ENCODE results near the gene CCDC192.
"Not testable (repeated sequence)": the region's sequence is repeated elsewhere in the genome, so short reads cannot be mapped to it uniquely, and the experiment has no call there.

CCDC192 gene

DNA sequence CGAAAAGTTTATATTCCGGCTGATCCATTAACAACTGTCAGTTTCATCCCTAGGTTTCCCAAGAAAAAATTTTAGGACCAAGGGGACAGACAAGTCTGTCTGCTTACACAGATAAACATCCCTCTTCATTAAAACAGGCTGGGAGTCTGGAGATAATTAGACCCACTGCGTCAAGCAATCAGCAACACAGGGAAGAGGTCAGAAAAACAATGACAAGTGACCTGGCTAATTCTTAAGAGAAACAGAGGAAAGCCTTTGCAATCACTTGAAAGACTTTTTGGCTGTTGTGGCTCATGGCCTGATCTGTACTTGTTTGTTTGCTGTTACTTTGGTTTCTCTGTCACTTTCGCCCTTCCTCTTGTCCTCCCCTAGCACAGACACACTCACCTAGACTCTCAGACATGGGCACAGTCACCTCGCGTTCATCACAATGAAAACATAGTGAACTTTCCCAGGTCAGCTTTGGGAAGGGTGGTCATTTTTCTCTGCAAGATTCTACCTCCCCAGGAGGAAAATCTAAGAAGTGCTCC, 2.9 kb upstream of the CCDC192 start:
- no peak for DNase-seq

DNA sequence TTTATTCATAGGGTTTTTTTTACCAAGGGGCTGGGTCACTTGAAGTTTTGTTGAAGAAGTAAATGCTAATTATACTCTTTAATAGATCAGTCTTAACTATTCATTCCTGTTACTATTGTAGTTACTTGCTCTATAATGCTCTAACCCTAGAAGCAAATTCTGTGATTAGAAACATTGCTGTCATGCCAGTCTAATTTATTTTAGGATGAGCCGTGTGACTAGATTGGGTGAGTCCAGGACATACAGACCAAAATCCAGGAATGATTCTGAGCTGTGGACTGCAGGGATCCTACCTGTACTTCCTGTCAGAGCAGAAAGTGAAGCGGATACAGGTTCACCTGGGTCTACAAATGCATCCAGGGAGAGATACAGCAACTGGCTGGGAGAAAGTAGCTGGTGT, 757 bp upstream of the CCDC192 start:
- DNase-seq, result no peak

- peak; percentile 88 for DNase-seq
Observed at GRCh38 chr5:127705120-127705892, 2.1 kb downstream of the CCDC192 start.

GRCh38 chr5:127706691-127707090, 3.5 kb downstream of the CCDC192 start:
- no peak for DNase-seq

GRCh38 chr5:127707209-127707608, 4.0 kb downstream of the CCDC192 start:
- DNase-seq, result no peak

DNA sequence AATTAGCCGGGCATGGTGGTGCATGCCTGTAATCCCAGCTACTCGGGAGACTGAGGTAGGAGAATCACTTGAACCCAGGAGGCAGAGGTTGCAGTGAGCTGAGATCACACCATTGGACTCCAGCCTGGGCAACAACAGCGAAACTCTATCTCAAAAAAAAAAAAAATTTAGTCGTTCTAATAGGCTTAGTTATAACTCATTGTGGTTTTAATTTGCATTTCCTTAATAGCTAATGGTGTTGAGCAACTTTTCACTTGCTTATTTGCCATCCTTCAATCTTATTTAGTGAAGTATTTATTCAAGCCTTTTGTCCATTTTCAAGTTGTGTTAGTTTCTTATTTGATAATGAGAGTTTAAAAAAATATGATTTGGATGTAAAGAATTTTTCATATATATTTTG, 9.9 kb downstream of the CCDC192 start:
- not testable (repeated sequence) for DNase-seq

DNA sequence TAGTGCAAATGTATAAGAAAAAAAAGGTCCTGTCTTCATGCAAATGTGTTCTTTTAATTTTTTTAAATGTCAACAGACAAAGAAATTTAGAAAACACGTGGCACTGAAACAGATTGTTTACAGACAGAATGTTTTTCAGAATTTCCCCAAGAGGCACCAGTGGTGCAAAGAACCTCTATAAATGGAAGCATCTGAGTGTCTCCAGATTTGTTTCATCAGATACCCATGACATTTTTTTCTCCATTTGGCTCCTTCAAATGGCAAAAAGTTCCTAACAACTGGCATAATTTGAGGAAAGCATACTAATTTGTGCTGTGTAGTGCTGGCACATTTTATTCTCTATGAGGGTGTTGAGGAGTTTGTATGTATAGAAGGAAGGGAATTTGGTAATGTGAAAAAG, 15.0 kb downstream of the CCDC192 start:
- DNase-seq, result no peak

DNA sequence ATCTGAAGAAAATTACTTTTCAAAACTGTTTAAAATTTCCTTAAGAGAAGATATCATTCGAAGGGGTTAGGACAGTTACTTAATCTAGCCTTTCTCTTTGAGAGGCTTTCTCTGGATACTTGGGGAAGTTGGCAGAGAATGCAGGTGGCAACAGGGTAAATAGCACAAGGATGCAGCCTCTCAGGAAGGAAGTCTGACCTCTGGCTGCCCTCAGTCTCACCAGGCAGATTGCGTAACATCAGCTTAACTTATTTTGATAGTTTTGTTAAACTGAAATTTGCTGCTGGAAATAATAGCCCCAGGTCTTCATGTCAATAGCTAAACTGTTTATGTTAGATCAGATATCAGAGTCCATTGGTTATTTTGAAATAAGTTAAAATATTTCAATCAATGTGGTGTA, 20.4 kb downstream of the CCDC192 start:
- peak; percentile 8 for DNase-seq

- DNase-seq, result no peak
Observed at GRCh38 chr5:127725673-127726072, 22.5 kb downstream of the CCDC192 start.

DNA sequence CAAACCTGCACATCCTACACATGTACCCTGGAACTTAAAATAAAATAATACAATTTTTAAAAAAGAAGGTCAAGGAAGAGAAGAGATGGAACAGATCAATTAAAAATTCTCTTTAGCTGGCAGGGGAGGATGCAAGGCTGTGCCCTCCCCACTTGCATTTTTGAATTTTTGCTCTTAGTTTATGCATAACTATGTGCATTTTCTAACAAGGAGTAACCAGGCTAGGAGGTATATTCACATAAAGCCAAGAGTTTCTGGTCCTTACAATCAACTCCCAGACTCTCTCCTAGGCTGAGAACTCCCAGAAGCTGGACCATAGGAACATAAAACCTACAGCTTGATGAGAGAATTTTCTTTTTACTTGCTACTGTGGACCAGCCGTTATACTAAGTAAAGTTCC, 29.8 kb downstream of the CCDC192 start:
- no peak for DNase-seq

- not testable (repeated sequence) for DNase-seq
Observed at GRCh38 chr5:127739348-127739747, 36.2 kb downstream of the CCDC192 start.

DNA sequence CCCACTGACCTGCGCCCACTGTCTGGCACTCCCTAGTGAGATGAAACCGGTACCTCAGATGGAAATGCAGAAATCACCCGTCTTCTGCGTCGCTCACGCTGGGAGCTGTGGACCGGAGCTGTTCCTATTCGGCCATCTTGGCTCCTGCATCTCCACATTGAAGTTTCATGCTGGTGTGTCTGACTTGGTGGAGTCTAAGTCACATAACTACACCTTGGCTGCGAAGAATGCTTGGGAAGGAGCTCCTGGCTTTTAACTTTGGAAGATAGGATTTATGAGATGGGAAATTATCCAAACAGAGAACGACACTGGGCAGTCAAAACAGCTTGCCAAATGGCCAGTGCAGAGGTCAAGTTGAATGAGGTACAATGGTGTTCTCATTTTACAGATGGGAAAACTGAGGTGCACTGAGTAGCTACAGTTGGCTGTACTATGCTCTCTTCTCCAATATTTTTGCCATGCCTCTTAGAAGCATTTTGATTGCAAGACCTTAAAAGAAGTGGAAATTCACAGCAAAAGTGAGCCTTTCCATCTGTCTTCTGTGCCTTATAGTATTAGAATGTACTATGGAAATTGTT, 36.7 kb downstream of the CCDC192 start:
- DNase-seq, result no peak

- DNase-seq, result no peak
Observed at GRCh38 chr5:127741412-127741811, 38.2 kb downstream of the CCDC192 start.

DNA sequence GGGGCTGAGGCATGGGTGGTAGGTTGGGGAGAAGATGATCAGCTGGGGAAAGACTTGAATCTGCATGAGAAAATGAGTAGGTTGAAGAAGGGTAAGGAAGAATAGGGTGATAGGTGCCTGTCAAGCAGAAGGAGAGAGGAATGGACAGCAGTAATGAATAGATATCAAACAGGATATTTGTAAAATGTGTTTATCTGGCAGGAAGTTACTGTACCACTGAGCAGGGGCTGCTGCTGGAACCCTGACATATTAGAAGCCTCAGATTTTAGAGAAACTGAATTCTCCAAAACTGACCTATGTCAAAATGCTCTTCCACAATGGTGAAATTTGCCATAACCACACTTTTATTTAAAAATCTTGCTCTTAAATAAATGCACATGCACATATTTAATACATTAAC, 41.0 kb downstream of the CCDC192 start:
- DNase-seq, result no peak

GRCh38 chr5:127746756-127747155, 43.6 kb downstream of the CCDC192 start:
- DNase-seq, result peak; percentile 48

- peak; percentile 26 for DNase-seq
Observed at GRCh38 chr5:127752503-127753265, 49.5 kb downstream of the CCDC192 start.

GRCh38 chr5:127754259-127754658, 51.1 kb downstream of the CCDC192 start:
- DNase-seq, result peak; percentile 72

DNA sequence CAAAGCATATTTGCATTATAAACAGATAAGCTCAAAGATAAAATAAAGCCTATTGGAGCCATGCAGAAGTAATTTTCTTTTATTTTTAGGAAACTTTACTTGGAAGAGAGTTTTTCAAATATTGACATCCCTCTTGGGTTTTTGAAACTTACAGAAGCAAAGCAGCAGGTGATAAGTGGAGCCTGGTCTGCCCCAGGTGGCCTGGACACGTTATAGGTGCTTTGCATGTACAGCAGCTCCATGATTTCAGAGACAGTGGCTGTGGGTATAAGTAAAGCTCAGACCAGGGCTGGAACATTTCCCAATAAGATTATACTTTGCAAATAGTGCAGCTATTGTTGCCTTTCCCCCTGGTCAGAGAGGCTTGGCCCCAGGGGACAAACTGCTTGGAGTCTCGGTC, 51.5 kb downstream of the CCDC192 start:
- DNase-seq, result no peak

GRCh38 chr5:127757576-127757975, 54.4 kb downstream of the CCDC192 start:
- DNase-seq, result peak; percentile 63

DNA sequence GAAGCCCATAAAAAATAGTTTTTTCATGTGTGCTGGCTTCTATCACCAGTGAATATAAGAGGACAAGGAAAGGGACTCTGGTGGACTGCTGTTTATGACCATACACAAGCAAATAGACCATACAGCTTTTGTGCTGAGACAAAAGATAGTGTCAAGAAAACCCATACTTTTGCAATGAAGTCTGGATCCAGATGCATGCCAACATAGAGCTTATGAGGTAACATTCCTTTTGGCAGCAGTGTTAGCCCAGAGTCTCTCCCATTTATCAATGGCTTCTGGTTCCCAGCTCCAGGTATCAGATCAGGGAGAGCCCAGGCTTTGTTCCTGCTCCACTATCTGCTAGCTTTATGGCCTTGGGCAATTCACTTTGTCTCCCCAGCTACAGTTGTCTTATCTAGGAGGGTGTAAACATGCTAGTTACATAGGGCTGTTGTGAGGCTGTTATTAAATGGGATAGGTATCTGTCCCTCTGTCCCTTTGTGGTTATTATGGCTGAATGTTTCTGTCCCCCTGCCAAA, 55.6 kb downstream of the CCDC192 start:
- no peak for DNase-seq

DNA sequence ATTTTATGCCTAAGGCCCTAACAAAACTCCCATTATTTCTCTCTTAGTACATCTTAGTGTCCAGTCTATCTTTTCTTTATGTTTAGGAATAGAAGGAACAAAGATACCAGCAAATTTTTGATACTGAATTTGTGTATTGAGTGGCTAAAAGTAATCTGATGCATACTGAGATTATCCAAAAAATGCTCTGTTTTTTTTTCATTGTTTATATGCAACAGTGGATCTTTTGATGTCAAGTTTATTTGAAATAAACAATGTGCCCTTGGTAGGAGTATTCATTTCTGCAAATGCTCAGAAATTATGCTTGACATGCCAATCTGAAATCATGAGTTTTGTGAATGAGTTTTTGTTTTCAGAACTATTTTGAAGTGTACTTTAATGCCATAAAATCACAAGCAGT, 58.7 kb downstream of the CCDC192 start:
- no peak for DNase-seq

DNA sequence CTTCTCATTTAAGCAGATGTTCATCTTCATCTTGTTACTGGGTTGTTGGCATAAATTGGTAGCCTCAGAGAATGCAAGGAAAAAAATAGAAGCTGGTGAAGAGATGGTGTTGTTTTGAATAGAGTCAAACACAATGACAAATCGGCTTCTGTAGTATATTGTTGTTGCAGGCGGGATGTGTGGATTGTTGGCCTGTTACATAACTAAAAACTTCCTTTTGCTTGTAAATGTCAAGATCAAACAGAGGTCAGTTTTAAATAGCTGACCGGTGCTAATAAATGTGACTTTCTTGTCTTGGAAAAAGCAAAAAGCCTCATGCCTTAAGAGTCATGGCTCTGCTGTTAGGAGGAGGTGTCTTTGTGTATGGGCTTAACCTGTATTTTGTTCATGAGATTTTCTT, 59.2 kb downstream of the CCDC192 start:
- no peak for DNase-seq

GRCh38 chr5:127766676-127767335, 63.6 kb downstream of the CCDC192 start:
- peak; percentile 56 for DNase-seq

Data from fibroblast of skin of right biceps (primary cell).